GM21447 (cell line): ENCODE measurements around the gene LTA.
A peak's percentile ranks its signal among the peaks of the same experiment; 100 is the strongest.
"Not testable (repeated sequence)": the region's sequence is repeated elsewhere in the genome, so short reads cannot be mapped to it uniquely, and the experiment has no call there.

Source experiments
- ATAC-seq: cut with Tn5 transposase; IDR thresholded peaks from one replicate; pipeline ENCODE4 v1.9.1; 2021; ENCODE audit not compliant: unreplicated experiment

LTA gene

DNA sequence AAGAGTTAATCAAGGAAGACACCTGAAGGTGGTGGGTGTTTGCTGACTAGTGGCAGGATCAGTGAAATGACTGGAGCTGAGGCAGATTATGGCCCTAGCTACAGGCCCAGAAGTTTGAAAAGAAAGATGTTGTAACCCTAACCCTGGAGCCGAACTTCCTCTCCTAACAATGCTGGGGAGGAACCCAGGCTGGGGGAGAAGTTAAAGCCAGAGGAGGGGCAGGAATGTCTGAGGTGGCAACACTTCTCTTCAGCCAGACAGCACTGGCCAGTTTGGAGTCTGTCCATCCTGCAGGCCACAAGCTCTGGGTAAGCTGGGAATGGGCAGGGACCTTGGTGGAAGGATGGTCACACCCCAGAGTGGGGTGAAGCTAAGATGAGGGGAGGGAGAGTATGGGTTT lies 13.9 kb downstream of the LTA start, which contains the start of gene LST1:
TSS of gene LST1 (plus strand) at position 270 of the 400 bp plus-strand sequence. CDS start 1,023 bp downstream, outside the sequence.
- no peak for ATAC-seq

DNA sequence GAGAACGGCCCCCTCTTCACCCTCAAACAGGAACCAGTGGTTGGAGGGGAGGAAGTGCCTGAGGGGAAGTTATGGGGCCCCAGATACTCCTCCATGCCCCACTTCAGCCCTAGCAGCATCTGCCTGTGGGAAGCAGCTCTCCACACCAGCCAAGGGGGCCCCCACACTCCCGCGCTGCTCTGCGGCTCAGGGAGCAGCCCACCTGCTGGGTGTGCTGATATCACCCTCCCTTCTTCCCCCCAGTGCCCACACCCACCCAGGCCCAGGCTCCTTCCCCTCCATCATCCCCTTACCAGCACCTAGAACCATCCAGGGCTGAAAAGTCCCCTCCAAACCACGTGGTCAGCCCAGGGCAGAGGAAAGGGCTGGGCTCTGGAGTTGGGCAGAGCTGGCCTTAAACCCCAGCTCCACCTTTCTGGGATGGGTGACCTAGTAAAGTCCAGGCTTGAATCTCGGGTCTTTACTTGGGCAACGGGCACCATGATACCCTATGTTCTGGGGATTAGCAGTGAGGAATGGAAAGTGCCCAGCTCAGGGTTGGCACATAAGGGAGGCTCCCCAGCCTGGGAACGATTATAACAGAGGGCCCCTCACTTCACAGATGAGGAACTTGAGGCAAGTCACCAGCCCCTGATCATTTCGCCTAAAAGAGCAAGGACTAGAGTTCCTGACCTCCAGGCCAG lies 14.7 kb downstream of the LTA start:
- ATAC-seq: no peak

DNA sequence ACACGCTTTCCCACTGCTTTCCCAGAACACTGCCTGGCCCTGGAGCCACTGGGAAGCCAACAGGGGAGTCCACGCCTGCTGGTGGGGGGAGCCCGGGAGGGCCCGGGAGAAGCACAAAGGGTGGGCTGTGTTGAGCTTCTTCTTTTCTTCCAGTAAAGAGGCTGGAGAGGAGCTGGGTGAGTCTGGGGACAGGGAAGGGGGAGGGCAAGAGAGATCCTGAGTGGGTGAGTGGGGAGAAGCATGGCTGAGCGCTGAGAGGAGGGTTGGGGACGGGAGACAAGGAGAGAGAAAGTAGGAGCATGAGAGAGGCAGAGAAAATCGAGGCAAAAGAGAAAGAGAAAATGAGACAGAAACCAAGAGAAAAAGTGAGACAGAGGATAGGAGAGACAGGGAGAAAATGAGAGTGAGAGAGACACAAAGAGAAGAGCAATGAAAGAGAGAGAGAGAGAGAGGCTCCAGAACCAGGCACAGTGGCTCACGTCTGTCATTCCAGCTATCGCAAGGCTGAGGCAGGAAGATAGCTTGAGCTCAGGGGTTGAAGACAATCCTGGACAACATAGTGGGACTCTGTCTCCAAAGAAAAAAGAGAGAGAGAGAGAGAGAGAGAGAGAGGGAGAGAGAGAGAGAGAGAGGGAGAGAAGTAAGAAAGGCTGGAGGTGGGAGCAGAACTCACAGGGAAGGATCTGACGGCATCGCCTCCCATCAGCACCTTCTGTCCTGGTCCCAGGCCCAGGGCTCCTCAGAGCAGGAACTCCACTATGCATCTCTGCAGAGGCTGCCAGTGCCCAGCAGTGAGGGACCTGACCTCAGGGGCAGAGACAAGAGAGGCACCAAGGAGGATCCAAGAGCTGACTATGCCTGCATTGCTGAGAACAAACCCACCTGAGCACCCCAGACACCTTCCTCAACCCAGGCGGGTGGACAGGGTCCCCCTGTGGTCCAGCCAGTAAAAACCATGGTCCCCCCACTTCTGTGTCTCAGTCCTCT lies 16.0 kb downstream of the LTA start:
- no peak for ATAC-seq

DNA sequence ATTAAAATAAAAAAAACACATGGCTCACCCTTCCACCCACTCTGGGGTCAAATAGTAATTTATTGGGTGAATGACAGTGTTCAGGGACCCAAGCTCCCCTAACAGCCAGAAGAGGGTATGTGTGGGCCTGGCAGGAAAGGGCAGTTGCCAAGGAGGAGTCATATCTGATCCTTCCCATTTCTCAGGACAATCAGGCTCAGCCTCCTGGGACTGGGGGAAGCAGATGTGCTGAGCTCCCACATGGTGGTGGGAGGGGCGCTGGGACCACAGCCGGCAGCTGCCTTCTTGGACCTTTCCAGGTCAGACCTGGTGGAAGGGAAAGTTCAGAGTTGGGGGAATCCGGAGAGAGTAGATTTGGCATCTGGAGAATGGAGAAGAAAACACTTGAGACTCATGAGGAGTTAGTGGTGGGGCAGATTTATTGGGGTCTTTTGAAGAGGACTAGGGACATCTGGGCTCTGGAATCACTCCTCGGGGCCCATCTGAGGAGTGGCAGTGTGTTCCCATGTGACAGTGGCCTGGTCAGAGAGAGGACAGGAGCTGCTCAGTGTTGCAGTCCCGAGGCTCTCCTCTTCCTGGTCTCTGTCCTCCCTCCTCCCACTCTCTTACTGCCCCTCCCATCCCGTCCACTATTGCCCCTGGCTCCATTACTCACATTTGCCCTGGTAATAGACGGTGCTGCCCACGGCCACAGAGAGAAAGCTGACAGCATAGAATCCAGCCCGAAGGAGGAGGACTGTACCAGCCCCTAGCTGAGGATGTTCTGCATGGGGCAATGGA lies 17.0 kb downstream of the LTA start:
- no peak for ATAC-seq

DNA sequence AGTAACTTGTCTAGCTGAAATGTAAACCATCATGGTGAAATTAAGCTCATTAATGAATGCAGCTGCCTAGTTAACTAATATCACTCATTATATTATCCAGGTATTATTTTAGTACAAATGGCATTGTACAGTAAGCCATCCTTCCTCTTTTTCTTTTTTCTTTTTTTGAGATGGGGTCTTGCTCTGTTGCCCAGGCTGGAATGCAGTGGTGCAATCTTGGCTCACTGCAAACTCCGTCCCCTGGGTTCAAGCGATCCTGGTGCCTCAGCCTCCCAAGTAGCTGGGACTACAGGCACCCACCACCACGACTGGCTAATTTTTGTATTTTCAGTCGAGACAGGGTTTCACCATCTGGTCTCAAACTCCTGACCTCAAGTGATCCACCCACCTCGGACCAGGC lies 18.6 kb downstream of the LTA start:
- not testable (repeated sequence) for ATAC-seq

DNA sequence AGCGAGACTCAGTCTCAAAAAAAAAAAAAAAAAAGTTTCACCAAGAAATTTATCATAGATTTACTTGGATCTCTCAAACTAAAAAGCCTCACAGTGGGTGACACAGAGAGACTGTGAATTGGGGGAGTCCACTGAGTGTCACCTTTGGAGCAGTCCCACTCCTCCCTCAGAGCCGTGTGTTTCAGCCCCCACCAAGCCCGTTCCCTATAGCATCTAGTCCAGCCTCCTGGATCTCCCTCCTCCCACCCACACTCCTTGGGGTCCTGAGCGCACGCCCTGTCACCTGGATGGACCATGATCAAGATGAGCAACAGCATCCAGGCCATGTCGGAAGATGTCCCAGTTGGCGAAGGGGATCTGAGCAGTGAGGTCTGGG lies 20.3 kb downstream of the LTA start:
- ATAC-seq: no peak

DNA sequence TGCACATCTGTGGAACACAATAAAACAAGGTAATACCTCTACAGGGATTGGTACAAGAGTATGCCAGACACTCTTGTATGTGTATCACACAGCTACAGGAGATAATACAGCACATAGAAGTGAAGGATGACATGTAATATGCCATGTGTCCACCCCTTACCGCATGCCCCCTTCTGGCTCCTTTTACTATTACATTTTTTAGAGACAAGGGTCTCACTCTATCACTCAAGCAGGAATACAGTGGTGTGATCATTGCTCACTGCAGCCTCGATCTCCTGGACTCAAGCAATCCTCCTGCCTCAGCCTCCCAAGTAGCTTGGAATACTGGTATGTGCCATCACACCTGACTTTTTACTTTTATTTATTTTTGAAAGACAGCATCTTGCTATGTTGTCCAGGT lies 24.9 kb downstream of the LTA start:
- ATAC-seq: no peak

DNA sequence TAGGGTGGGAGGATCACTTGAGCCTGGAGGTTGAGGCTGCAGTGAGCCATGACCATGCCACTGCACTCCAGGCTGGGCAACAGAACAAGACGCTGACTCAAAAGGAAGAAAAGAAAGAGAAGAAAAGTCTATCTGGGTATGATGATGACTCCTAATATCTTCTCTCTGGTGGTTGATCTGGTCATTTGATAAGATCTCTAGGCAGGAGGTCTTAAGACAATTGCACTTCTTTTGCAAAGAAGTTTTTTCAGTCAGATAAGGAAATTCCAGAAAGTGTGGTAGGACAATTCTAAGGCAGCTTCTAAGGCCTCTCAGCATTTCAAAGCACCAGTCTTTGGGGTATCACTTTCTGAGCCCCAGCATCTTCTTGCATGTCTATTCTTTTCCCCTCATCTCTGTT lies 35.2 kb downstream of the LTA start:
- no peak for ATAC-seq

DNA sequence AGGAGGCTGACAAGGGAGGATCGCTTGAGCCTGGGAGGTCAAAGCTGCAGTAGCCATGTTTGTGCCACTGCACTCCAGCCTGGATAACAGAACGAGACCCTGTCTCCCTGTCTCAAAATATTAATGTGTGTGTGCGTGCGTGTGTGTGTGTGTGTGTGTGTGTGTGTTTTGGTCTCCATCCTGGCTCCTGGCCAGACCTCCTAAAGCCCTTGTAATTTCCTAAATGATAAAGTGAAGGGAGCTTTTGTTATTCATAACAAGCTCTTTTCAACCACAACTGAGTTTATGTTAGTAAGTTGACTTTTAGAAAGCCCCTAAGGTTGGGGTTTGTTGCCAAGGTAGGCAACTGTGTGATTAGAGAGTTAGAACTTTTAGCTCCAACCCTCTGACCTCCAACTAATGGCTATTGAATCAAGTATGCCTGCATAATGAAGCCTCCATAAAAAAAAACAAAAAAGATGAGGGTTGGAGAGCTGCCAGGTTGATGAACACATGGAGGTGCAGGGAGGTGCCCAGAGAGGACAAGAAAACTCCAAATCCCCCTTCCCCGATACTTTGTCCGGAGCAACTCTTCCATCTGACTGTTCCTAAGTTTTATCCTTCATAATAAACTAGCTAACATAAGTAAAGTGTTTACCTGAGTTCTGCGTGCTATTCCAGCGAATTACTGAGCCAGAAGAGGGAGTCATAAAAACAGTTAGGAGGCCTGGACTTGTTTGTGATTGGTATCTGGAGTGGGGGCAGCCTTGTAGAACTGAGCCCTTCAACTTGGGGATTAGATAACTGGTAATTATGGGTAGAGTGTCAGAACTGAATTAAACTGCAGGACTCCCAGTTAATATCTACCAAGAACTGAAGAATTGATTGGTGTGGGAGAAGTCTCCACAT lies 37.7 kb downstream of the LTA start:
- ATAC-seq: no peak

DNA sequence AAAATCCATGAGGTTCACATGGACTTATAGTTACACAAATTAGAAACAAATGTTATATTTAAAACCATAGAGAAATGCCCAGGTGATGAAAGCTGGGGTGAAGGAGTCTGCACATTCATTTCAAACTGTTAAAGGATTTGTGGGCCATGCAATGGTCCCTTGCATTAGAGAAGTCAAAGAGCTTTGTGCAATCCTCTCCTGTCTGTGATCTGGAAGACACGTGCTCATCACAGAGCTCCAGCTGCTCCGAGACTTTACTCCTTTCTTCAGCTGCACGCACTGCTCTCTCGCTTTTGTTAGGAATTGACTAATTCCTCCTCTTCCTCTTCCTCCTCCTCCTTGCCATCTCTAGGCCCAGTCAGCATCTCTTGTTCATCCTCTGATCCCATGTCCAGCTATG lies 38.9 kb downstream of the LTA start:
- ATAC-seq: no peak

DNA sequence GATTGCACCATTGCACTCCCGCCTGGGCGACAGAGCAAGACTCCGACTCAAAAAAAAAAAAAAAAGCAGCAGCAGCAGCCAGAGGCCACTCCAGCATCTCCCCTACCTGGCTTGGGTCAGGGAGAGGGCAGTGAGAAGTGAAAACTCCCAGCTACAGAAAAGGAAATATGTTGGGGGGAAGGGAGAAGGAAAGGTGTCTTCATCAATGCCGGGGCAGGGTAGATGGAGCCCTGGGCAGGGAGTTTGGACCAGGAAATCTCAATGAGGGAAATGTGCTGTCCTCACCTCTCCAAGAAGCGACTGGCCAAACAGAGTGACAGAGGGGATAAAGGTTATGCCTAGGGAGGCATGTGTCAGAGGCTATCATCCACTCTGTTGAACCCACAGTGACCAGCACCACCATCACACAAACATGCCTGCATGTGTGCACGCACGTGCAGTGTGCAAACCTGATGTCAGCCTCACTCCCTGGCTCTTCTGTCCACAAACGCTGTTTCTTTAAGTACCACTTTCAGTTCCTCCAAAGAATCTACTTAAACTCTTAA lies 42.1 kb downstream of the LTA start:
- ATAC-seq: no peak

DNA sequence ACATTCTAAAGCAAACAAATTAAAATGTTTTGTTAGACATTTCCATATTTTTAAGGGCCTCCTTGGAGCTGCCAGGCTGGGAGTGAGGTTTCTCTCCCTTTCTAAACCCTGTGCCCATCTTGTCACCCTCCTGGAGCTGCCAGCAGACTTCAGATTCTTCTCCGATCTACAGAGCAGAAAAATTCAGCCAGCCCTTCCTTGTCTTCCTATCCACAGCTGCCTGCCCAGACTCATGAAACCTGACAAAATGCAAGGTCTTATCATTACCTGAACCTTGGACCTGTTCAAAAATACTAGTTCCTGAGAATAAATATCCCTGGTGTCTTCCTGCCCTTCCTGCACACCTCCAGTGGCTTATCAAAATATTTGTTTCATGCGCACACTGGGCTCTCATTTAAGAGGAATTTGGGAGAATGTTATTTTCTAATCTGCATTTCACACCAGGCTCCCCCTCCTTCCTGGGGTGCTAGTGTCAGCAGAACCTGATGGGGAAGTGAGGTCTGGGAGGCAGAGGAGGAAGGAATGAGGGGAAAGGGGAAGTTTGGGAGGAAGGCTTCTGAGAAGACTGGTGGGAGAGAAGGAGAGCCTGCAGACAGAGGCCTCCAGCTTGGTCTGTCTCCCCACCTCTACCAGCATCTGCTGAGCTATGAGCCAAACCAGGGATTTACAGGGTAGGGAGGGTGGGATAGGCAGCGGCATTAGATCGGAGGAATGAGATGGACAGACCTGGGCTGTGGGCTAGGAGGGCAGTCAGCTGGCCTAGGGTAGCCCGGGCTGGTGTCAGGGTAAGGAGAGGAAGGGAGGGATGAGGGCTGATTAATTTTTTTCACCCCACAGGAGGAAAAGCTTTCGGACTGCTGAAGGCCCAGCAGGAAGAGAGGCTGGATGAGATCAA lies 42.8 kb downstream of the LTA start, which contains the start of gene AIF1:
TSS of gene AIF1 (plus strand) at position 551 of the 895 bp plus-strand sequence. CDS start at position 647, 96 bp downstream.
- no peak for ATAC-seq

DNA sequence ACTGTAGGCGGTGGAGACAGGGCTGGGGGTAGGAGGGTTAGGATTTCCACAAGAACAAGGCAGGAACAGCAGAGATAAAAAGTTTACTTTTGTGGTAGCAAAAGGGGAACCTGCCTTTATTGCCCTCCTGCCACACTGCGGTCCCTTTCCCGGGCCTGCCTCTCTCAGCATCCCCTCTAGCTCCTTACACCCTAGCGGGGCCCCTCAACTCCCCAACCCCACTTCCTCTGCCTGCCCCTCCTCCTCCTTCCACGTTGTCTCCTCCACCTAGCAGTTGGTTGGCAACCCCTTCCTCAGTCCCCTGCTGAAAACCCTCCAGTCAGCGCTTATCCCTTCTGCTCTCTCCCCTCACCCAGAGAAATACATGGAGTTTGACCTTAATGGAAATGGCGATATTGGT lies 43.7 kb downstream of the LTA start:
- ATAC-seq: no peak

DNA sequence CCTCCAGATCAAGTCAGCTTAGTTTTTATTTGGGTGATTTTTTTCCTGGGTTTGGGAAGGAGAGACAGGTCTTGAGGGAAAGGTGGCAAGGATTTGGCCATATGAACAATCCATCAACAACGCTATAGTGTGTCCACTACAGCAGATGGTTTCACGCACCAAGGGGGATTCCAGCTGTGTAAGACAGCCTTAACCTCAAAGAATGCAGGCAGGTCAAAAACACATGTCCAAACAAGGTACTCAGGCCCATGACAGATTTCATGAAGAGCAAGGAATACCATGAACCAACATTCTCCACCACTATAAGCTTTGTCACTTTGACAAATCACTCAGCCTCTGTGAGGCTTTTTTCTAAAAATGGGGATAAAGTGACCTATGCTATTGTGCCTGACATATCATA lies 44.9 kb downstream of the LTA start:
- ATAC-seq: no peak

DNA sequence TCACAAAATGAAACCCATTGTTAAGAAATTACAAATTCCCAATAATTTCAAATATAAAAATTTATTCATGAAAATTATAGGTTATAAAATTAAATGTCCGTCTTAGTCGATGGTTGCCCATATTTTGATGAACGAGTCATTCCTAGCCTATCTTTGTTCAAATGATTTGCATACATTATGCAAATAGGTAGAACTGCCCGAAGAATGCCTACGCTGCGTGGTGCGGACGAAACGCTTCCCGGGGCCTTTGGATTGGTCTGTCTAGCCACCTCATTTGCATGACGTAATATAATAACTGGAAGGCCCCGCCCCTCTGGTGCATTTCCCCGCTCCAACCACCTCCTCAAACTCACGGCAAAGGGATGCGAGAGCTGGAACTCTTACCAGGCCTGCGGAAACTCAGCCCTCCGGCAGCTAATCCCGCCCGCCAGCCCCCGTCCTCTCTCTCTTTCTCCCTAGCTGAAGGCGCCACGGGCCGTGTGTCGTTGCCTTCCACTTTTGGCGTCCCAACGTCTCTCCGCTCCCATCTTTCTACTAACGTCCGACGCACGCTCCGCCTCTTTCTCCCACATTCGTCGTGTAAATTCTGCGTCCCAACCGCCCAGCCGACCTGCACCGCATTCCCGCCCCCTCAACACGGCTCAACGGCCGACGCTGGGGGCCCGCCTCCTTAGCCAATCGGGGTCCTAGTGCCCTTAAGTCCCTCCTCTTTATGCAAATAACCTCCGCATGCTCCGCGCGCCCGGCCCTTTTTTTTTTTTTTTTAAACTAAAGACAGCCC lies 47.9 kb downstream of the LTA start:
- ATAC-seq: peak; percentile 80

DNA sequence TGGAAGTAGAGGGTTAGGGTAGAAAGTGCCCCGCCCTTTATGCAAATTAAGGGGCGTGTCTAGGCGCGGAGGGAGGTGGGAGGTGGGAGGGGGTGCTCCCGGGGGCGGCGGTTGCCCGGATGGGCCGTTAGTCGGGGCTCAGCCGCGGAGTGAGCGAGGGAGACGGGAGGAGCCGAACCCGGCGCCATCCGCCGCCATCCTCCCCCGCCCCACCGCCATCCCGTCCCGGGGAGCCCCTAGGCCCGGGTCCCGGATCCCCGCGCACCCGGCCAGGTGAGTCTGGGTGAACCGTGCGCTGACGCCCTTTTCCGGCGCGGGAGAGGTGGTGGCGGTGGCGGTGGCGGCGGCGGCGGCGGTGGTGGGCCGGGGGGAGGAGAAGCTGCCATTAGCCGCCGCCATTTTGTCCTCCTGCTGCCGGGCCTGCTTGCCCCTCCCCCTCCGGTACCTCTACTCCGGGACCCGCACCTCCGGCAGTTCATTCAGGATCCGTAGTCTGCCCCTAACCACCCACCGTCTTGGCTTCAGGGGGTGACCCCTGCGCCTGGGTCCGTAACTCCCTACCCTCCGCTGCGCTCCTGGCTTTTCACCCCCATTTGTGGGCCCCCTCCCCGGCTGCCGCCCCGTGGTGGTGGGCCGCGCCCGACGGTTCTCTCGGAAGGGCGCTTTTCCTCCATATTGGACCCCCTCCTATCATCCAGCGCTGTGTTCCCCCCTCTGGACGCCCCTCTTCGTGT lies 48.7 kb downstream of the LTA start, which contains the start of gene PRRC2A:
TSS of gene PRRC2A (plus strand) at position 130 of the 734 bp plus-strand sequence. CDS start 2,075 bp downstream, outside the sequence.
- peak; percentile 29 for ATAC-seq

DNA sequence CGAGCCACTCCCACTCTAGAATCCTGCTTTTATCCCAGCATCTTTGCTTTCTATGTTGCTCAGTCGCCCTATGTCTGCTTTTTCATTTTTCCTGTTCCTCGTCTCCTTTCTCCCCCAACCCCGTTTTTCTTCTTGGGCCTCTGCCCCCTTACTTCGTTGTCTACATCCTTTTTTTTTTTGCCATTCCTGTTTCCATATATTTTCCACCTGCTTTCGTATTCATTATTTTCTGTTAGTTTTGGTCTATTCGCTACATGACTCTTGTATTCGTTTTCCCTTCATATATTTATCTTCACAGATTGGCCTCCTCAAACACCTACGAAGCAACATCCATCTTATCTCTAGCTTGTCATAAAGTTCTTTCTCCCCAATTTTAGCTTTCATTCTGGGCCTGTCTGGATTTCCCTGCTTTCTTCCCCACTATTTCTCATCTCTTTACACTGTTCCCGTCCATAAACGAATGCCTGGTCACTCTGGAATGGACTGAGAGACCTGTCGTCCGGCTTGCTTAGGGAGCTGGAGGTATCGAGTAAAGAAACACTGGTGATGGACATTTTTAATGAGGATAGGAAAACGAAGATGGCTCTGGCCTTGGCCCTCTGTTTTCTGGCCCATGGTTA lies 49.3 kb downstream of the LTA start:
- ATAC-seq: no peak
